Measurements from ENCODE around the gene SH3D19. TPM values are rescaled to one million over a fixed set of nuclear protein-coding genes. Genes with fewer than 3 reads are reported as not detected.

Gene SH3D19
- total RNA-seq, 4 donors from 2014 or later = 117 to 201 (median 130) TPM

DNA sequence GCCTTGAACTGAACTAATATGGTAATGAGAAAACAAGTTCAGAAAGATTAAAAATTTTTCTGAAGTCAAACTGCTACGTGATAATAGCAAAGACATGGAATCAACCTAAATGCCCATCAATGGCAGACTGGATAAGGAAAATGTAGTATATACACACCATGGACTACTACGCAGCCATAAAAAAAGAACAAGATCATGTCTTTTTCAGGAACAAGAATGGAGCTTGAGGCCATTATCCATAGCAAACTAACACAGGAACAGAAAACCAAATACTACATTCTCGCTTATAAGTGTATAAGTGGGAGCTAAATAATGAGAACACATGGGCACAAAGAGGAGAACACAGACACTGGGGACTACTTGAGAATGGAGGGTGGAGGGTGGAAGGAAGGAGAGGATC lies 230.3 kb downstream of the SH3D19 start:
- Histone ChIP-seq H3K27me3 (no peaks in the 10 kb centered on the region), H3K27ac (no peak overlapping the region), H3K4me1 (peaks cover under 1 to 15% (median 9%) of the 10 kb centered on the region in 4 donors), H3K4me3 (no peak overlapping the region), H3K9me3 (no peaks in the 10 kb centered on the region), H3K36me3 (no peaks in the 10 kb centered on the region)
- TF ChIP-seq, protein P1, sequence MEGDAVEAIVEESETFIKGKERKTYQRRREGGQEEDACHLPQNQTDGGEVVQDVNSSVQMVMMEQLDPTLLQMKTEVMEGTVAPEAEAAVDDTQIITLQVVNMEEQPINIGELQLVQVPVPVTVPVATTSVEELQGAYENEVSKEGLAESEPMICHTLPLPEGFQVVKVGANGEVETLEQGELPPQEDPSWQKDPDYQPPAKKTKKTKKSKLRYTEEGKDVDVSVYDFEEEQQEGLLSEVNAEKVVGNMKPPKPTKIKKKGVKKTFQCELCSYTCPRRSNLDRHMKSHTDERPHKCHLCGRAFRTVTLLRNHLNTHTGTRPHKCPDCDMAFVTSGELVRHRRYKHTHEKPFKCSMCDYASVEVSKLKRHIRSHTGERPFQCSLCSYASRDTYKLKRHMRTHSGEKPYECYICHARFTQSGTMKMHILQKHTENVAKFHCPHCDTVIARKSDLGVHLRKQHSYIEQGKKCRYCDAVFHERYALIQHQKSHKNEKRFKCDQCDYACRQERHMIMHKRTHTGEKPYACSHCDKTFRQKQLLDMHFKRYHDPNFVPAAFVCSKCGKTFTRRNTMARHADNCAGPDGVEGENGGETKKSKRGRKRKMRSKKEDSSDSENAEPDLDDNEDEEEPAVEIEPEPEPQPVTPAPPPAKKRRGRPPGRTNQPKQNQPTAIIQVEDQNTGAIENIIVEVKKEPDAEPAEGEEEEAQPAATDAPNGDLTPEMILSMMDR (IDR thresholded peaks at IDR 0.05) = no peak
- TF ChIP-seq EP300 (IDR thresholded peaks at IDR 0.05; ENCODE audit: low read depth) (no peak), POLR2A (IDR thresholded peaks at IDR 0.05) (no peak), POLR2AphosphoS5 (IDR thresholded peaks at IDR 0.05) (no peak)
- 93 to 100% methylated on average over 3 of the region's 3 CpGs for WGBS, 2 donors (ENCODE audit: low coverage in 1 of 2)
- no peak for DNase-seq
- in situ Hi-C loops (cut with MboI; ENCODE audit: low pct_ligation_motif_present in 1 of 4, low pct_unique_long_range_greater_than_20kb in 1 of 4, low sequenced_read_pairs in 3 of 4) (loop anchor here in 1 of 4 donors (25.0 kb wide), 1 partner anchor 667 kb away; the partner anchor contains the start of gene GATB), intact Hi-C loops (cut with DNase I; ENCODE audit: low total_unique reads) (no loop called here)

DNA sequence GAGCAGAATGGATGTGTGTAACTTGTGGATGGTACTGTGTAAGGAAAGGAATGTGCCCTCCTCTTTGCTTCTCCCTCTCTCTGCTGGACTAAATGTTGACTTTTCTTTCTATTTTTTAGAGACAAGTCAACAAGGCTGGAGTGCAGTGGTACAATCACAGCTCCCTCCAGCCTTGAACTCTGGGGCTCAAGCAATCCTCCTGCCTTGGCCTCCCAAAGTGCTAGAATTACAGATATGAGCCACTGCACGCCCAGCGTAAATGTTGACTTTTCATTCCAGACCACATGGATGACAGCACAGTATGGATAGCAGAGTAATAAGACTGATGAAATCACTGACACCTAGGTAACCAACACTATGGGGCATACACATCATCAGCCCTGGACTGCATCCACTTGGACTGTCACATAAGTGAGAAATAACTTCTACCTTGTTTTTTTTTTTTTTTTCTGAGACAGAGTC lies 231.1 kb downstream of the SH3D19 start:
- no peak for TF ChIP-seq EP300 (IDR thresholded peaks at IDR 0.05; ENCODE audit: low read depth)
- no peak for TF ChIP-seq POLR2A (IDR thresholded peaks at IDR 0.05)
- no peak for TF ChIP-seq POLR2AphosphoS5 (IDR thresholded peaks at IDR 0.05)
- TF ChIP-seq, protein P1 (IDR thresholded peaks at IDR 0.05) = no peak
- 94 to 100% methylated on average over 2 of the region's 2 CpGs for WGBS, 2 donors (ENCODE audit: low coverage in 1 of 2)
- in situ Hi-C loops (cut with MboI; ENCODE audit: low pct_ligation_motif_present in 1 of 4, low pct_unique_long_range_greater_than_20kb in 1 of 4, low sequenced_read_pairs in 3 of 4) (loop anchor here in 1 of 4 donors (25.0 kb wide), 1 partner anchor 668 kb away; the partner anchor contains the start of gene GATB), intact Hi-C loops (cut with DNase I; ENCODE audit: low total_unique reads) (no loop called here)
- Histone ChIP-seq H3K4me3 (no peak overlapping the region), H3K4me1 (peaks cover 0 to 15% (median 9%) of the 10 kb centered on the region in 4 donors), H3K36me3 (no peaks in the 10 kb centered on the region), H3K27me3 (no peaks in the 10 kb centered on the region), H3K9me3 (no peaks in the 10 kb centered on the region), H3K27ac (no peak overlapping the region)
- DNase-seq = no peak

DNA sequence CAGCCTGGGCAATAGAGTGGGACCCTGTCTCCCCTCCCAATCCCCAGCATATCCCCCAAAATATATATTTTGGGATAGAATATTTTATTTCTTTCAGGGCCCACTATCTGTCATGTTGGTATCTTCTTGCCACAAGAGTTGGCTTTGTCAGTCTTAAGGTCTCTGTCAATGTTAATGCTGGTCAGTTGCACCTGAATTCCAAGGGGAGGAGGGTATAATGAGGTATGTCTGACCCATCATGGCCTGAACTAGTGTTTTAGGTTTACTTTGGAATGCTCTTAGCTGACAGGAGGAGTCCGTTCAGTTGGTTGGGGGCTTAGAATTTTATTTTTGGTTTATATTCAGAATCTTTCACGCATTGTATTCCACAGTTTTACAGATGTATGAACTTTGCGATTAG lies 232.2 kb downstream of the SH3D19 start:
- intact Hi-C loops (cut with DNase I; ENCODE audit: low total_unique reads) = no loop called here
- in situ Hi-C loops (cut with MboI; ENCODE audit: low pct_ligation_motif_present in 1 of 4, low pct_unique_long_range_greater_than_20kb in 1 of 4, low sequenced_read_pairs in 3 of 4) = loop anchor here in 1 of 4 donors (25.0 kb wide), 1 partner anchor 669 kb away; the partner anchor contains the start of gene GATB
- DNase-seq = no peak
- WGBS, 2 donors (ENCODE audit: low coverage in 1 of 2) = 65 to 67% methylated on average over 3 of the region's 3 CpGs
- Histone ChIP-seq H3K4me3 (no peak overlapping the region), H3K36me3 (no peaks in the 10 kb centered on the region), H3K27ac (peak overlapping the region in 1 of 4 donors; percentile 32), H3K9me3 (no peaks in the 10 kb centered on the region), H3K4me1 (peaks cover 0 to 10% (median 2%) of the 10 kb centered on the region in 4 donors), H3K27me3 (no peaks in the 10 kb centered on the region)
- TF ChIP-seq EP300 (IDR thresholded peaks at IDR 0.05; ENCODE audit: low read depth) (no peak), POLR2A (IDR thresholded peaks at IDR 0.05) (no peak), POLR2AphosphoS5 (IDR thresholded peaks at IDR 0.05) (no peak)
- TF ChIP-seq, protein P1 (IDR thresholded peaks at IDR 0.05) = no peak

DNA sequence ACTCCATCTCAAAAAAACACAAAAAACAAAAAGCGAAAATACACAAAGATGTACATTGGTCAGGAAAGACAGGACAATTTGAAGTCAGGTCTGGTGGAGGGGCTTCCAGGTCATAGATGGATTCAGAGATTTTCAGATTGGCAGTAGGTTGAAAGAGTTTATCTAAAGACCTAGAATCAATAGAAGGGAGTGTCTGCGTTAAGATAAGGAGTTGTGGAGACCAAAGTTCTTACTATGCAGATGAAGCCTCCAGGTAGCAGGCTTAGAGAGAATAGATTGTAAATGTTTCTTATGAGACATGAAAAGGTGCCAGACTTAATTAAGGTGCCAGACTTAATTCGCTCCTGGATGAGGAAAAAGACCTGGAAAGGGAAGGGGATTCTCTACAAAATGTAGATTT lies 232.9 kb downstream of the SH3D19 start:
- 59 to 68% methylated on average over 3 of the region's 3 CpGs for WGBS, 2 donors (ENCODE audit: low coverage in 1 of 2)
- intact Hi-C loops (cut with DNase I; ENCODE audit: low total_unique reads) (no loop called here), in situ Hi-C loops (cut with MboI; ENCODE audit: low pct_ligation_motif_present in 1 of 4, low pct_unique_long_range_greater_than_20kb in 1 of 4, low sequenced_read_pairs in 3 of 4) (loop anchor here in 1 of 4 donors (25.0 kb wide), 1 partner anchor 670 kb away; the partner anchor contains the start of gene GATB)
- H3K4me1 ChIP-seq = peaks cover 0 to 10% (median 2%) of the 10 kb centered on the region in 4 donors
- TF ChIP-seq POLR2AphosphoS5 (IDR thresholded peaks at IDR 0.05) = no peak
- no peak overlapping the region for H3K4me3 ChIP-seq
- peak overlapping the region in 1 of 4 donors; percentile 32 for H3K27ac ChIP-seq
- H3K9me3 ChIP-seq = no peaks in the 10 kb centered on the region
- no peaks in the 10 kb centered on the region for H3K27me3 ChIP-seq
- DNase-seq = no peak
- no peaks in the 10 kb centered on the region for H3K36me3 ChIP-seq

All from transverse colon (tissue), 4 donors.